Aorta (tissue), 5 donors: ENCODE measurements around the gene FSTL1. TPM values are rescaled to one million over a fixed set of nuclear protein-coding genes. Genes with fewer than 3 reads are reported as not detected.
A peak's percentile ranks its signal among the peaks of the same experiment; 100 is the strongest.

ENCODE experiments used
- ATAC-seq: fragments of 200-7000 bp; cut with Tn5 transposase; one replicate; pipeline ENCODE4 v1.9.1; 2022; ENCODE audit warnings: moderate library complexity; ENCODE audit not compliant: low FRiP score
- DNase-seq, 2 donors: peaks; one replicate each; pipeline ENCODE4 v3.0.0-alpha.2; 2020
- H3K27ac ChIP-seq, 2 donors: one replicate each; pipeline ENCODE4 v1.5.1; 2013; ENCODE audit warnings: low read length in 2 of 2, mild to moderate bottlenecking in 2 of 2, moderate library complexity in 2 of 2, control low read depth in 1 of 2, inconsistent platforms in 1 of 2, low read depth in 1 of 2
- H3K27me3 ChIP-seq, 2 donors: one replicate each; pipeline ENCODE4 v1.6.1; 2013; ENCODE audit warnings: control low read depth in 1 of 2, low read length in 1 of 2, mild to moderate bottlenecking in 1 of 2, moderate library complexity in 1 of 2; ENCODE audit not compliant: insufficient read depth in 2 of 2, control insufficient read depth in 1 of 2
- H3K36me3 ChIP-seq, 2 donors: one replicate each; pipeline ENCODE4 v1.6.1; 2013; ENCODE audit warnings: control low read depth in 1 of 2, low read length in 1 of 2, mild to moderate bottlenecking in 1 of 2; ENCODE audit not compliant: insufficient read depth in 2 of 2, control insufficient read depth in 1 of 2
- H3K4me1 ChIP-seq, 2 donors: one replicate each; pipeline ENCODE4 v1.6.1; 2013; ENCODE audit warnings: low read length in 2 of 2, control low read depth in 1 of 2, mild to moderate bottlenecking in 1 of 2, moderate library complexity in 1 of 2; ENCODE audit not compliant: insufficient read depth in 2 of 2, control insufficient read depth in 1 of 2
- H3K4me3 ChIP-seq, 2 donors: one replicate each; pipeline ENCODE4 v1.5.1; 2013; ENCODE audit warnings: low read length in 2 of 2, control low read depth in 1 of 2, mild to moderate bottlenecking in 1 of 2
- H3K9me3 ChIP-seq: one replicate; pipeline ENCODE4 v1.6.1; 2013; ENCODE audit warnings: mild to moderate bottlenecking, low read length; ENCODE audit not compliant: control insufficient read depth
- WGBS, 2 donors: extraction: QIAGEN DNeasy Blood & Tissue Kit; methylation state at CpG; one replicate each; pipeline ENCODE4 v1.1.7; 2013; 5-methylcytosine and 5-hydroxymethylcytosine counted together
- intact Hi-C, 2 donors: fragments of 100-400 bp; cut with DNase I; formaldehyde crosslinking; loops; one replicate each; pipeline versions ENCODE4 v1.14.2 to v1.15.0; 2022
- polyA plus RNA-seq, 2 donors: library from polyadenylated mRNA; stranded (reverse); fragments of 200-250 nt; gene quantifications; one replicate each; pipeline ENCODE4 v1.2.3, GENCODE V29; 2013
- total RNA-seq, 2 donors: library from RNA; stranded (reverse); fragmentation: NEBNext Ultra II Directional; extraction: Animal tissue kit (Norgen Biotek cat#: 25700); gene quantifications; one replicate each; pipeline ENCODE4 v1.2.1, GENCODE V29; 2021
- donor health status: healthy with polysubstance abuse.
- donor health status: Bipolar disorder and iron deficiency.
- donor health status: DM: no; HTN: no; CAD: no.
- donor health status: DM: no; HTN: no; CAD: no.
- donor health status: DM: yes; HTN: yes; CAD: no.

FSTL1 gene
- total and polyA plus RNA-seq, 4 donors, result 103 to 833 (median 517) TPM

- Histone ChIP-seq H3K9me3 (no peaks in the 10 kb centered on the region), H3K27me3 (no peaks in the 10 kb centered on the region), H3K4me1 (peaks cover 6 to 32% of the 10 kb centered on the region in 2 donors), H3K36me3 (no peaks in the 10 kb centered on the region), H3K4me3 (no peak overlapping the region), H3K27ac (peak overlapping the region; percentile 69 to 100)
- WGBS, 2 donors, result 85 to 88% methylated on average over 2 of the region's 2 CpGs
- no peak for DNase-seq
- no peak for ATAC-seq
- intact Hi-C loops, result loop anchor here (2.0 to 5.0 kb wide), 3 partner anchors 27 to 85 kb away; partner anchors contain the start of gene FSTL1 (in 1 of the 2)
Measured at GRCh38 chr3:120421926-120422325, 28.9 kb downstream of the FSTL1 start.

- H3K4me3 ChIP-seq, result no peak overlapping the region
- DNase-seq (no peak), ATAC-seq (peak; percentile 67)
- intact Hi-C loops, result loop anchor here (2.0 to 5.0 kb wide), 3 partner anchors 28 to 86 kb away; partner anchors contain the start of gene FSTL1 (in 1 of the 2)
- H3K27ac ChIP-seq, result peak overlapping the region; percentile 97 to 100
- WGBS, 2 donors, result 4 to 6% methylated on average over 6 of the region's 6 CpGs
- H3K9me3 ChIP-seq, result no peaks in the 10 kb centered on the region
- H3K36me3 ChIP-seq, result no peaks in the 10 kb centered on the region
- H3K4me1 ChIP-seq, result peaks cover 6 to 32% of the 10 kb centered on the region in 2 donors
- H3K27me3 ChIP-seq, result no peaks in the 10 kb centered on the region
Measured at GRCh38 chr3:120420928-120421551, 29.8 kb downstream of the FSTL1 start.

- intact Hi-C loops, result loop anchor here (2.0 to 5.0 kb wide), 3 partner anchors 28 to 87 kb away; partner anchors contain the start of gene FSTL1 (in 1 of the 2)
- Histone ChIP-seq H3K27me3 (no peaks in the 10 kb centered on the region), H3K4me3 (no peak overlapping the region), H3K27ac (peak overlapping the region; percentile 74 to 97), H3K36me3 (peaks cover 0 to 2% of the 10 kb centered on the region in 2 donors), H3K4me1 (peaks cover 4 to 32% of the 10 kb centered on the region in 2 donors), H3K9me3 (no peaks in the 10 kb centered on the region)
- no peak for ATAC-seq
- DNase-seq, result no peak
- 7 to 11% methylated on average over 3 of the region's 3 CpGs for WGBS, 2 donors
Measured at GRCh38 chr3:120420360-120420759, 30.4 kb downstream of the FSTL1 start.

GRCh38 chr3:120419797-120420196, 31.0 kb downstream of the FSTL1 start:
- peaks cover 0 to 2% of the 10 kb centered on the region in 2 donors for H3K36me3 ChIP-seq
- ATAC-seq (no peak), DNase-seq (no peak)
- peaks cover under 1 to 31% of the 10 kb centered on the region in 2 donors for H3K4me1 ChIP-seq
- H3K4me3 ChIP-seq, result no peak overlapping the region
- 12 to 16% methylated on average over 3 of the region's 3 CpGs for WGBS, 2 donors
- H3K9me3 ChIP-seq, result no peaks in the 10 kb centered on the region
- H3K27me3 ChIP-seq, result no peaks in the 10 kb centered on the region
- peak overlapping the region; percentile 74 to 97 for H3K27ac ChIP-seq
- intact Hi-C loops, result loop anchor here (2.0 to 10.0 kb wide), 7 partner anchors 29 to 172 kb away; partner anchors contain the start of gene FSTL1 (in 1 of the 2)

- intact Hi-C loops, result loop anchor here (5.0 to 10.0 kb wide), 4 partner anchors 64 to 172 kb away; no protein-coding TSS in a partner anchor
- ATAC-seq (no peak), DNase-seq (no peak)
- no peak overlapping the region for H3K4me3 ChIP-seq
- peaks cover 0 to 2% of the 10 kb centered on the region in 2 donors for H3K36me3 ChIP-seq
- no peaks in the 10 kb centered on the region for H3K27me3 ChIP-seq
- no peaks in the 10 kb centered on the region for H3K9me3 ChIP-seq
- H3K4me1 ChIP-seq, result peaks cover 0 to 23% of the 10 kb centered on the region in 2 donors
- 5 to 14% methylated on average over 6 of the region's 6 CpGs for WGBS, 2 donors
- peak overlapping the region in 1 of 2 donors; percentile 97 for H3K27ac ChIP-seq
Measured at GRCh38 chr3:120418866-120419490, 31.8 kb downstream of the FSTL1 start.

GRCh38 chr3:120418446-120418845, 32.3 kb downstream of the FSTL1 start:
- no peak overlapping the region for H3K4me3 ChIP-seq
- H3K27me3 ChIP-seq, result no peaks in the 10 kb centered on the region
- intact Hi-C loops, result loop anchor here (5.0 to 10.0 kb wide), 4 partner anchors 64 to 171 kb away; no protein-coding TSS in a partner anchor
- H3K36me3 ChIP-seq, result peaks cover 0 to 2% of the 10 kb centered on the region in 2 donors
- H3K9me3 ChIP-seq, result no peaks in the 10 kb centered on the region
- DNase-seq (no peak), ATAC-seq (no peak)
- WGBS, 2 donors, result 26 to 29% methylated on average over 7 of the region's 7 CpGs
- H3K4me1 ChIP-seq, result peaks cover 0 to 19% of the 10 kb centered on the region in 2 donors
- H3K27ac ChIP-seq, result peak overlapping the region in 1 of 2 donors; percentile 68

- Histone ChIP-seq H3K27me3 (no peaks in the 10 kb centered on the region), H3K4me3 (no peak overlapping the region), H3K9me3 (no peaks in the 10 kb centered on the region), H3K27ac (peak overlapping the region in 1 of 2 donors; percentile 50), H3K36me3 (peaks cover 2 to 6% of the 10 kb centered on the region in 2 donors), H3K4me1 (peaks cover 0 to 10% of the 10 kb centered on the region in 2 donors)
- 0% methylated on average over 9 of the region's 9 CpGs for WGBS, 2 donors
- intact Hi-C loops, result loop anchor here (1.0 to 10.0 kb wide), 7 partner anchors 63 to 173 kb away; no protein-coding TSS in a partner anchor
- DNase-seq, result peak; percentile 94 to 95
- peak; percentile 96 for ATAC-seq
Measured at GRCh38 chr3:120417272-120417911, 33.4 kb downstream of the FSTL1 start.

GRCh38 chr3:120416868-120417267, 33.9 kb downstream of the FSTL1 start:
- H3K4me1 ChIP-seq, result peaks cover 0 to 9% of the 10 kb centered on the region in 2 donors
- DNase-seq, result no peak
- intact Hi-C loops, result loop anchor here (1.0 to 10.0 kb wide), 7 partner anchors 62 to 172 kb away; no protein-coding TSS in a partner anchor
- H3K27ac ChIP-seq, result peak overlapping the region in 1 of 2 donors; percentile 9
- H3K4me3 ChIP-seq, result no peak overlapping the region
- WGBS, 2 donors, result 0 to 5% methylated on average over 2 of the region's 2 CpGs
- H3K27me3 ChIP-seq, result no peaks in the 10 kb centered on the region
- no peaks in the 10 kb centered on the region for H3K9me3 ChIP-seq
- peaks cover 2 to 6% of the 10 kb centered on the region in 2 donors for H3K36me3 ChIP-seq
- peak; percentile 4 for ATAC-seq
